C4-2B (cell line): ENCODE results near the gene ORM2.

Source experiments
- ZFX ChIP-seq: fragments of 450-650 bp; IDR thresholded peaks from 2 replicates; pipeline ENCODE4 v1.6.1; 2017
- TF ChIP-seq, protein P1 (sequence below): fragments of 450-650 bp; conservative IDR thresholded peaks from 2 replicates; pipeline ENCODE4 v1.5.1; 2017; ENCODE audit warnings: mild to moderate bottlenecking

DNA sequence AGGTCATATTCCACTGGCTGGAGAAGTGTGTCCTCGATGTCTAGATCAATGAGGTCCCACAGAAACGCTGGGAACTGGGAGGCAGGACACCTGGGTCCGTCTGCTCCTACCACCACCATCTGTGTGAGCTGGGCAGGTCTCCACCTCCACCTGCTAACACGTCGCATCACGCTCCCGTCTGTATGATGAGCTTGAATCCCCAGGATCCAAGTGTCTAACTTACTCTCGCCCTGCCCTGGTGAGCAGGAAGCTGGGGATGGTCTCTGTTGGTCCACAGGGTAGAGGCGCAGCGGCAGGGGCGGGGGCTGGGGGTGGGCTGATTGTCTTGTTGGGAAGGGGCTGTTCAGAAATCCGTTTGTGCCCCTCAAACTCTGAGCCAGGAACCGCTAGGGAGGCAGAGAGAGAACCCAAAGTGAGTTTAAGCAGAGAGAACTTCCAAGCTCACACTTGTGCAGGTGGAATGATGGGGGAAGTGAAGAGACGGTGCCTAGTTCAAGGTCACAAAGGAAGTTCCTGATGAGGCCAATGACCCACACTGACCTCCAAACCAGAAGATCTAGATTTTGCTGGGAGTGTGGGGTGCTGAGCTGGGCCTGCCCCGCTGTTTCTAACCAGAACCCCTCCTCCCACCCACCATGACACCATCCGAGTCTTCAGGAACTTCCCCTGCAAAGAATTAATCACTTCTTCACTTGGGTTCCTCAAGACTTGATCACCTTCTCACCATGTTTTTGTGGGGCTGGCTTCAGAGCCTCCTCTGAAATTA is 21.1 kb downstream of the ORM2 start:
- TF ChIP-seq, protein P1, sequence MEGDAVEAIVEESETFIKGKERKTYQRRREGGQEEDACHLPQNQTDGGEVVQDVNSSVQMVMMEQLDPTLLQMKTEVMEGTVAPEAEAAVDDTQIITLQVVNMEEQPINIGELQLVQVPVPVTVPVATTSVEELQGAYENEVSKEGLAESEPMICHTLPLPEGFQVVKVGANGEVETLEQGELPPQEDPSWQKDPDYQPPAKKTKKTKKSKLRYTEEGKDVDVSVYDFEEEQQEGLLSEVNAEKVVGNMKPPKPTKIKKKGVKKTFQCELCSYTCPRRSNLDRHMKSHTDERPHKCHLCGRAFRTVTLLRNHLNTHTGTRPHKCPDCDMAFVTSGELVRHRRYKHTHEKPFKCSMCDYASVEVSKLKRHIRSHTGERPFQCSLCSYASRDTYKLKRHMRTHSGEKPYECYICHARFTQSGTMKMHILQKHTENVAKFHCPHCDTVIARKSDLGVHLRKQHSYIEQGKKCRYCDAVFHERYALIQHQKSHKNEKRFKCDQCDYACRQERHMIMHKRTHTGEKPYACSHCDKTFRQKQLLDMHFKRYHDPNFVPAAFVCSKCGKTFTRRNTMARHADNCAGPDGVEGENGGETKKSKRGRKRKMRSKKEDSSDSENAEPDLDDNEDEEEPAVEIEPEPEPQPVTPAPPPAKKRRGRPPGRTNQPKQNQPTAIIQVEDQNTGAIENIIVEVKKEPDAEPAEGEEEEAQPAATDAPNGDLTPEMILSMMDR, result no peak
- TF ChIP-seq ZFX, result no peak
